ENCODE results near the gene NXPH1. TPM values are rescaled to one million over a fixed set of nuclear protein-coding genes. Genes with fewer than 3 reads are reported as not detected.

NXPH1 gene
- total RNA-seq, 2 donors from 2014 or later: not detected

DNA sequence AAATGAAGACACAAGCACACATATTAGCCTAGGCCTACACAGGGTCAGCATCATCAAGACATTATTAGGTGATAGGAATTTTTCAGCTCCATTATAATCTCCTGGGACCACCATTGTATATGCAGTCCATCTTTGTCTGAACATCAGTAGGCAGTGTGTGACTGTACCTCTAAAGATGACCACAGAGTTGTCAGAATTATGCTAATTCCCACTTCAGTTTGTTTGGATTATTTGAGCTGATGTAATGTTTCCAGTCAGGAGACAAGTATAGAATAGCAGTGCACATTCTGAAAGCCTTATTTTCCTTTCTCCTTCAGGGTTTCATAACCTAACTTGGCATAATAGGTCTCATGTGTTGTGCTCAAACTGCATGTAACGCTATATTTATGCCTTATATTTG, 306.4 kb downstream of the NXPH1 start:
- DNase-seq (no peak), ATAC-seq (replicated peaks in 1 of 2) (no peak)
- no peak overlapping the region for H3K4me3 Mint-ChIP-seq
- H3K27me3 Mint-ChIP-seq (ENCODE audit: low read depth): no peaks in the 10 kb centered on the region
- H3K27ac Mint-ChIP-seq: no peak overlapping the region
- H3K4me1 Mint-ChIP-seq (ENCODE audit: low read depth): no peaks in the 10 kb centered on the region
- peaks cover 6 to 7% of the 10 kb centered on the region in 2 donors for H3K9me3 Mint-ChIP-seq
- no peaks in the 10 kb centered on the region for H3K36me3 Mint-ChIP-seq (ENCODE audit: insufficient read depth in 2 of 2)

DNA sequence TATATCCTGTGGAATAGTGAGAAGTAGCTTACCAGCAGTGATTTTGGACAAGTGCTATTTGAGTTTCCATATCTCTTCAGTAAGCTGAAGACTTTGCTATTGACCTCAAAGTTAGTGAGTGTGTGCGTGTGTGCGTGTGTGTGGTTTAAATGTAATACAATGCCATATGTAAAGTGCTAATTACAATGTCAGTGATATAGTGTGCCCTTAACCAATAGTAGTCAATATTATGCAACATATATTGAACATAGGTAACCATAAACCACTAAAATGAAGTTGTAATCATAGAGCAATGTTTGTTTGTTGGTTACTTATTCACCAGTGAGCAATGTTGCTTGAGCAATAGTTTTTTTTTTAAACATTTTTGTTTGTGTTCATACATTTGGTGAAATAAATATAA, 309.4 kb downstream of the NXPH1 start:
- no peak for DNase-seq
- no peak overlapping the region for H3K4me3 Mint-ChIP-seq
- H3K27me3 Mint-ChIP-seq (ENCODE audit: low read depth): no peaks in the 10 kb centered on the region

DNA sequence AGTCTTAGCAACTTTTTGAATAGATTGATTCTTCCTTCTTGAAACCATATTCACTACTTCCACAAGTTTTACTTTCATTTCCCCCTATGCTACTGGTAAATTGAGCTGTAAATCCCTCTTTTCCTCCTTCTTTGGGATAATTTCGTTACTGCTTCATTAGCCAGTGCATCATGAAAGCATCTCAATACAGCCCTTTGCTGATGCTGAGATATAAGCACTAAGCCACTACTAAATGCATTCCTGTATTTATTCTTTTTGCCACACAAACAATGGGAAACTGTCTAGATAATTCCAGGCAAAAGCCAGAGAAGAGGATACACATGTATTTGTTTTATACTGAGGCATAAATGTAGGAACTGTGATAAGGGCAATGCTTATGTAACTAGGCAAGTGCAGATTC, 313.9 kb downstream of the NXPH1 start:
- Mint-ChIP-seq H3K9me3 (no peaks in the 10 kb centered on the region), H3K4me3 (no peak overlapping the region), H3K27ac (no peak overlapping the region), H3K4me1 (ENCODE audit: low read depth) (no peaks in the 10 kb centered on the region), H3K36me3 (ENCODE audit: insufficient read depth in 2 of 2) (no peaks in the 10 kb centered on the region), H3K27me3 (ENCODE audit: low read depth) (no peaks in the 10 kb centered on the region)
- ATAC-seq (replicated peaks in 1 of 2) (no peak), DNase-seq (no peak)

More for the DNA sequence above, 309.4 kb downstream of the NXPH1 start:
- H3K27ac Mint-ChIP-seq: no peak overlapping the region
- no peaks in the 10 kb centered on the region for H3K4me1 Mint-ChIP-seq (ENCODE audit: low read depth)
- H3K9me3 Mint-ChIP-seq: peaks cover 0 to under 1% of the 10 kb centered on the region in 2 donors
- H3K36me3 Mint-ChIP-seq (ENCODE audit: insufficient read depth in 2 of 2): no peaks in the 10 kb centered on the region
- no peak for ATAC-seq (replicated peaks in 1 of 2)

DNA sequence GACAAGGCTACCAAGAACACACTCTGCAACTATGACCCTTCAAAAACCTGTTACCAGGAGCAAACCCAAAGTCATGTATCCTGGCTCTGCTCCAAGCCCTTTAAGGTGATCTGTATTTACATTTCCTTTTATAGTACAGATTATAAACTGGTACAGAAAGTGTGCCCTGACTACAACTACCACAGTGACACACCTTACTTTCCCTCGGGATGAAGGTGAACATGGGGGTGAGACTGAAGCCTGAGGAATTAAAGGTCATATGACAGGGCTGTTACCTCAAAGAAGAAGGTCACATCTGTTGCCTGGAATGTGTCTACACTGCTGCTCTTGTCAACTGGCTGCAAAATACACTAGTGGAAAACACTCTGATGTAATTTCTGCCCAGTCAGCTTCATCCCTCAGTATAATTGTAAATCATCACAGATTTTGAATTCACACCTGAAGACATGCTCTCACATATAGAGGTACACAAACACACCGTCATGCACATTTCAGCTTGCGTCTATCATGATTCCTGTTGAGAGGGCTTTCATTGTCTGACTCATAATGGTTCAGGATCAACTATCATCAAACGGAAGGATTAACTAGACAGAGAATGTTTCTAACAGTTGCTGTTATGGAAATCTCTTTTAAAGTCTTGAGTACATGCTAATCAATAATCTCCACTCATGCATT, 318.3 kb downstream of the NXPH1 start:
- Mint-ChIP-seq H3K27me3 (ENCODE audit: low read depth) (no peaks in the 10 kb centered on the region), H3K4me1 (ENCODE audit: low read depth) (no peaks in the 10 kb centered on the region), H3K9me3 (no peaks in the 10 kb centered on the region), H3K36me3 (ENCODE audit: insufficient read depth in 2 of 2) (no peaks in the 10 kb centered on the region), H3K4me3 (no peak overlapping the region), H3K27ac (no peak overlapping the region)
- DNase-seq (no peak), ATAC-seq (replicated peaks in 1 of 2) (no peak)

DNA sequence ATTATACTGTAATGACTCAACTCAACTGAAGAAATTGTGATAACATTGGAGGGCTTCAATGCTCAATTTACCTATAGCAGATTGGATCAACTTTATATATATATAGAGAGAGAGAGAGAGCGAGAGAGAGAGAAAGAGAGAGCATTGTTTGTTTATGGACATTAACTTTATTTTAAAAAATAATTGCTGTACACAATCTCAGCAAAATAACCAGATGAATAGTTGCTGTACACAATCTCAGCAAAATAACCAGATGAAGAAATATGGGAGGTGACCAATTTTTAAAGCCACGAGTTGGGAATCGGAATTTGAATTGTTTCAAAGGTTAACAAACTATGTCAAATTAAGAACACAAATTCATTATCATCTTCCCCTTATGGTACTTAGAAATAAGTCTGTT, 319.9 kb downstream of the NXPH1 start:
- no peak overlapping the region for H3K27ac Mint-ChIP-seq
- H3K9me3 Mint-ChIP-seq: no peaks in the 10 kb centered on the region
- no peaks in the 10 kb centered on the region for H3K27me3 Mint-ChIP-seq (ENCODE audit: low read depth)
- no peaks in the 10 kb centered on the region for H3K4me1 Mint-ChIP-seq (ENCODE audit: low read depth)
- no peak for ATAC-seq (replicated peaks in 1 of 2)
- no peaks in the 10 kb centered on the region for H3K36me3 Mint-ChIP-seq (ENCODE audit: insufficient read depth in 2 of 2)
- no peak overlapping the region for H3K4me3 Mint-ChIP-seq
- DNase-seq: no peak

DNA sequence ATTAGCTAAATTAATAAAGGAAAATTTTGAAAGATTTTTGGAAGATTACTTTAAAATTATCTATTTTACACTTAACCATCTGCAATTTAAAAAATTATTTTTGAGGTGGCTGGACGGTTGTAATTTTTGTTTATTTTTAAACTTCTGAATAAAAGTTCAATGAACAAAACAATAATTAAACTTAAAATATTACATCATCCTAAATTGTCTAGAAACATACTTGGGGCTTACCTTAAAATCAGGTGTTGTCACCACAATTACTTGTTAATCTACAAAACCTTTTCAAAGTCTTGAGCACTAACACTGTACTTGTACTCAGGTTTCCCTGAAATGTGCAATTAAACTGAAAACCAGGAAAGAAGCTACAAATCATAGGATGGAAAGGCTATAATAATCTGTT, 328.3 kb downstream of the NXPH1 start:
- peaks cover 0 to 1% of the 10 kb centered on the region in 2 donors for H3K9me3 Mint-ChIP-seq
- ATAC-seq (replicated peaks in 1 of 2) (no peak), DNase-seq (no peak)
- no peak overlapping the region for H3K4me3 Mint-ChIP-seq
- H3K27ac Mint-ChIP-seq: no peak overlapping the region
- H3K27me3 Mint-ChIP-seq (ENCODE audit: low read depth): no peaks in the 10 kb centered on the region
- no peaks in the 10 kb centered on the region for H3K36me3 Mint-ChIP-seq (ENCODE audit: insufficient read depth in 2 of 2)
- H3K4me1 Mint-ChIP-seq (ENCODE audit: low read depth): no peaks in the 10 kb centered on the region

DNA sequence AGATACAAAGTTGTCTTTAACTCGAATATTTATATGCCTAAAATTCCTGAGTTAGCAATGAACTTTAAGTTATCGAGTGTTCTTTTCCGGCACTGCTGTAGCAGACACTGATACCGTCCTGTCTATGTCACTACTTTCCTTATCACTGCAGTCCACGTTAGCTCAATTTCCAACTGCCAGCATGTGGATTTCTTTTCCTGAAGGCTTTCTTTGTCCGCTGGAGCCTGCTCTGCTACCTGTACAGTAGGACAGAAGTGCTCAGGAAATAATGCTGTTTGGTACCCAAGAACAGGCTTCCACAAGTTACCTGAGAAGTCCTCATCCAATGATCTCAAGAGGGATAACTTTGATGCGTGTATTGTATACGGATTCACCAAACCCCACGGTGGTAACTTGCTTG, 329.4 kb downstream of the NXPH1 start:
- no peaks in the 10 kb centered on the region for H3K36me3 Mint-ChIP-seq (ENCODE audit: insufficient read depth in 2 of 2)
- peaks cover 0 to 1% of the 10 kb centered on the region in 2 donors for H3K9me3 Mint-ChIP-seq
- H3K4me3 Mint-ChIP-seq: no peak overlapping the region
- ATAC-seq (replicated peaks in 1 of 2) (no peak), DNase-seq (no peak)
- no peak overlapping the region for H3K27ac Mint-ChIP-seq
- H3K4me1 Mint-ChIP-seq (ENCODE audit: low read depth): no peaks in the 10 kb centered on the region
- H3K27me3 Mint-ChIP-seq (ENCODE audit: low read depth): no peaks in the 10 kb centered on the region

DNA sequence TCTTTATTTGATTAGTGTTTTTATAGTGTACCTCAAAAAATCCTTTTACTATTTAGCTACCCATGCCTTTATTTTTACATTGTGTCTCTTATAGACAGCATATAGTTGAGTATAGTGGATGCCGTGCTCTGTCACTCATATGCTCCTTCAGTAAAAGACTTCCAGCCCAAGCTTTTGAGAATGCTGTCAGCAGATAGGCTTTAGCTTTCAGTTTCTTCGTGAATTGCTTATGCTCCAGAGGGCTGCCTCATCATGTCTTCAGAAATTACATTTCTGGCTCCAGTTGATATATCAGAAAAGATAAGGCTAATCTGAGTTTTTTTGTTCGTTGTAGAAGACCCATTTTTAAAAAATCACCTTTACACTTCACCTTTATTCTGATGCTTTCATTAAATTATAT, 332.0 kb downstream of the NXPH1 start:
- Mint-ChIP-seq H3K27ac (no peak overlapping the region), H3K36me3 (ENCODE audit: insufficient read depth in 2 of 2) (no peaks in the 10 kb centered on the region), H3K9me3 (peaks cover 0 to 1% of the 10 kb centered on the region in 2 donors), H3K4me3 (no peak overlapping the region), H3K4me1 (ENCODE audit: low read depth) (no peaks in the 10 kb centered on the region), H3K27me3 (ENCODE audit: low read depth) (no peaks in the 10 kb centered on the region)
- DNase-seq: no peak
- ATAC-seq (replicated peaks in 1 of 2): no peak

DNA sequence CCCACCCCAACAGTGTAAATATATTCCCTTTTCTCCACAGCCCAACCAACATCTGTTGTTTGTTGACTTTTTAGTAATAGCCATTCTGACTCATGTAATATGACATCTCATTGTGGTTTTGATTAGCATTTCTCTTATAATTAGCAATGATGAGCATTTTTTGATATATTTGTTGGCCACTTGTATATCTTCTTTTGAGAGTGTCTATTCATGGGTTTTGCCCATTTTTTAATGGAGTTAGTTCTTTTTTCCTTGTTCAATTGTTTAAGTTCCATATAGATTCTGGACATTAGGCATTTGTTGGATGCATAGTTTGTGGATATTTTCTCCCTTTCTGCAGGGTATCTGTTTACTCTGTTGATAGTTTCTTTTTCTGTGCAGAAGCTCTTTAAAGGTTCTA, 340.1 kb downstream of the NXPH1 start:
- ATAC-seq (replicated peaks in 1 of 2) (no peak), DNase-seq (no peak)
- Mint-ChIP-seq H3K27ac (no peak overlapping the region), H3K36me3 (ENCODE audit: insufficient read depth in 2 of 2) (no peaks in the 10 kb centered on the region), H3K4me3 (no peak overlapping the region), H3K27me3 (ENCODE audit: low read depth) (no peaks in the 10 kb centered on the region), H3K4me1 (ENCODE audit: low read depth) (no peaks in the 10 kb centered on the region), H3K9me3 (peaks cover 1% of the 10 kb centered on the region in 2 donors)

DNA sequence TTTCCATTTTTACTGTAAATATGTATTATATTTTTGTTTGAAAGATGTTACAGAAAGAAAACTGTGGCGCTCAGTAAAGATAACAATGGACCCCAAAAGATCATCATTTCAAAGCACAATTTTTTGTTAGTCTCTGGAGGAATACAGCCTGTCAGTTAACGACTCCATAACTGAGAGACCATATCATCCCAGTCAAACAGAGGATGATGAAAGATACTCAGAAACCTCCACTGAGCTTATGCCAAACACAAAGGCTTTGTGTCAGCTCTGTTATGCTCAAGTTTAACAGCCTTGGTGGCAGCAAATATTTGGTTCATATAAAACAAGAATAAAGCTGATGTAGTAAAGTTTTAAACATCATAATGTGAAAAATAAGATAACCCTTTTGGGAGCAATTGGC, 345.1 kb downstream of the NXPH1 start:
- Mint-ChIP-seq H3K9me3 (peaks cover 0 to under 1% of the 10 kb centered on the region in 2 donors), H3K27me3 (ENCODE audit: low read depth) (no peaks in the 10 kb centered on the region), H3K36me3 (ENCODE audit: insufficient read depth in 2 of 2) (no peaks in the 10 kb centered on the region), H3K4me3 (no peak overlapping the region), H3K27ac (no peak overlapping the region), H3K4me1 (ENCODE audit: low read depth) (no peaks in the 10 kb centered on the region)
- ATAC-seq (replicated peaks in 1 of 2) (no peak), DNase-seq (no peak)

DNA sequence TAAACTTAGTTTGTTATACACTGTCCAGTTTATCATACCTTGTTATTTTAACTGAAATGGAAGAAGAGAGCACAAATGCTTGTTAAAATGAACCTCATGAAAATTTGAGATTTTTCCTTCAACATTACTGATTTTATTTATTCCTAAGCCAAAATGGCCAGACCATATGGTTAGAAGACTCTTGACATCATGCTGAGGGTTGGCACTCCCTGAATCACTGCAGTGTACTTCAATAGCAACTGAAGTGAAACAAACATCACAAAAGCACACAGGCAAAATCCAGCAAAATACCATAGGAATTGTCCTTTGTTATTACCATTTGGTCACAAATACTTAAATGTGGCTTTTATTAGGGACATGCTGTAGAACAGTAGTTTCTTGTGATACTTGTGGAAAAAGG, 347.8 kb downstream of the NXPH1 start:
- no peak overlapping the region for H3K4me3 Mint-ChIP-seq
- DNase-seq: no peak

DNA sequence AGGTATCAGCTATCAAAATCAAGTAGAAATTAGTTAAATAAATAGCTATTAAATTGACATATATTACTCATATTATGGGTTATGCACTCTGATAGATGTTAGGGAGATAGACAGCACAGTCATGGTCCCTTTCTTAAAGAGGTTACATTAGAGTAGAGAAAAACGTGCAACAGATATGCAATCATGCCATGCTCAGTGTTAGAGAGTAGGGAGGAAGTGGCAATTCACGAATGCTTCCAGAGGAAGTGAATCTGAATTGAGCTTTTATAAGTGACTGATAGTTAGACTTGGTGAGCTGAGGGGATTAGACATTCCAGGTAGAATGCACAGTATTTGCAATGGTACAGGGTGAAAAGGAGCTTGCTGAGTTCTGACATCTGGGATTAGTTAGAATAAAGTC, 349.8 kb downstream of the NXPH1 start:
- H3K9me3 Mint-ChIP-seq: peaks cover 6 to 7% of the 10 kb centered on the region in 2 donors
- no peak for ATAC-seq (replicated peaks in 1 of 2)
- no peak overlapping the region for H3K4me3 Mint-ChIP-seq
- H3K4me1 Mint-ChIP-seq (ENCODE audit: low read depth): no peaks in the 10 kb centered on the region
- H3K36me3 Mint-ChIP-seq (ENCODE audit: insufficient read depth in 2 of 2): no peaks in the 10 kb centered on the region
- no peaks in the 10 kb centered on the region for H3K27me3 Mint-ChIP-seq (ENCODE audit: low read depth)
- H3K27ac Mint-ChIP-seq: no peak overlapping the region
- no peak for DNase-seq

More for the DNA sequence above, 347.8 kb downstream of the NXPH1 start:
- H3K27me3 Mint-ChIP-seq (ENCODE audit: low read depth): no peaks in the 10 kb centered on the region
- H3K9me3 Mint-ChIP-seq: peaks cover 2 to 3% of the 10 kb centered on the region in 2 donors
- H3K27ac Mint-ChIP-seq: no peak overlapping the region
- no peak for ATAC-seq (replicated peaks in 1 of 2)
- no peaks in the 10 kb centered on the region for H3K4me1 Mint-ChIP-seq (ENCODE audit: low read depth)
- H3K36me3 Mint-ChIP-seq (ENCODE audit: insufficient read depth in 2 of 2): no peaks in the 10 kb centered on the region

DNA sequence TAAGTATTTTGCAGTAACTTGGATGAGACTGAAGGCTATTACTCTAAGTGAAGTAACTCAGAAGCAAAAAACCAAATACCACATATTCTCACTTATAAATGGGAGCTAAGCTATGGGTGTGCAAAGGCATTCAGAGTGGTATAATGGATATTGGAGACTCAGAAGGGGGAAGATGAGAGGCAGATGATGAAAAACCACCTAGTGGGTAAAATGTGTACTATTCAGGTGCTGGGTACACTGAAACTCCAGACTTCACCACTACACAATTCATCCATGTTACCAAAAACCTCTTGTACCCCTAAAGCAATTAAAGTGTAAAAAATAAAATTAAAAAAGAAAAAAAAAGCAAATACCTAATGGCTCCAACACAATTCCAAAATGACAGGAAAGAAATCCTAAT, 351.7 kb downstream of the NXPH1 start:
- no peaks in the 10 kb centered on the region for H3K27me3 Mint-ChIP-seq (ENCODE audit: low read depth)
- ATAC-seq (replicated peaks in 1 of 2) (no peak), DNase-seq (no peak)

DNA sequence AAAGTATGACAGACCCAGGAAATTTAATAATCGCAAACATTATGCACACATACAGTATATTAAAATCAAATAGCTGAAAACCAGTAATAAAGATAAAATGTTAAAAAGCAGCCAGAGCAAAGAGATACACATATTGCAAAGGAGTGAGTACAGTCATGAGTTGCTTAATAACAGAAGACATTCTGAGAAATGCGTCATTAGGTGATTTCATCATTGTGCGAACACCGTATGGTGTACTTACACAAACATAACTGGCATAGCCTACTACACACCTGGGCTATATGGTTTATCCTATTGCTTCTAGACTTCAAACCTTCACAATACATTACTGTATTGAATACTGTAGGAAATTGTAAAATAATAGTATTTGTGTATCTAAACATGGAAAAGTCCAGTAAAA, 367.6 kb downstream of the NXPH1 start:
- Mint-ChIP-seq H3K4me1 (ENCODE audit: low read depth) (no peaks in the 10 kb centered on the region), H3K27ac (no peak overlapping the region), H3K4me3 (no peak overlapping the region), H3K9me3 (peaks cover 3 to 6% of the 10 kb centered on the region in 2 donors), H3K36me3 (ENCODE audit: insufficient read depth in 2 of 2) (peaks cover 0 to 2% of the 10 kb centered on the region in 2 donors), H3K27me3 (ENCODE audit: low read depth) (no peaks in the 10 kb centered on the region)
- DNase-seq: no peak
- ATAC-seq (replicated peaks in 1 of 2): no peak

More for the DNA sequence above, 351.7 kb downstream of the NXPH1 start:
- no peak overlapping the region for H3K4me3 Mint-ChIP-seq
- H3K27ac Mint-ChIP-seq: no peak overlapping the region
- no peaks in the 10 kb centered on the region for H3K36me3 Mint-ChIP-seq (ENCODE audit: insufficient read depth in 2 of 2)
- H3K4me1 Mint-ChIP-seq (ENCODE audit: low read depth): no peaks in the 10 kb centered on the region
- peaks cover 8 to 14% of the 10 kb centered on the region in 2 donors for H3K9me3 Mint-ChIP-seq
